HG03066 (cell line): ENCODE results near the gene MACROD2.

ENCODE experiments used
- ATAC-seq: cut with Tn5 transposase; IDR thresholded peaks from one replicate; pipeline ENCODE4 v1.9.1; 2021; ENCODE audit warnings: low read depth; ENCODE audit not compliant: unreplicated experiment

The MACROD2 gene

DNA sequence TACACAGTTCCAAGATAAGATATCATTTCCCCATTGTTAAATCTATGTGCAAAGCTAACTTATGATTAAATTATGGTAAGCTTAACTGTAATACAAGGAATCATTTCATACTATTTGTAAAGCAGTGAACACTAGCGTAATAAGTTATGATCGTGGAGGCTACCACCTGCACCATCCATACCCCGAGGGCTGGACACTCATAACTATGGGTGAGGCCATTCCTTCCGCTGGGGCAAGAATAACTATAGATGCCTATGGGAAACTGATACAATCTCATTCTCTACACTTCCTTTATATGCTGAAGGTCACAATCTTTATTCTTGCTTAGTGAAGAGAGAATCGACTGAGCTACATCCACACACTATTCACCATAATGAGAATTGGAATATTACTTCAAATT lies 1258.1 kb downstream of the MACROD2 start:
- no peak for ATAC-seq

DNA sequence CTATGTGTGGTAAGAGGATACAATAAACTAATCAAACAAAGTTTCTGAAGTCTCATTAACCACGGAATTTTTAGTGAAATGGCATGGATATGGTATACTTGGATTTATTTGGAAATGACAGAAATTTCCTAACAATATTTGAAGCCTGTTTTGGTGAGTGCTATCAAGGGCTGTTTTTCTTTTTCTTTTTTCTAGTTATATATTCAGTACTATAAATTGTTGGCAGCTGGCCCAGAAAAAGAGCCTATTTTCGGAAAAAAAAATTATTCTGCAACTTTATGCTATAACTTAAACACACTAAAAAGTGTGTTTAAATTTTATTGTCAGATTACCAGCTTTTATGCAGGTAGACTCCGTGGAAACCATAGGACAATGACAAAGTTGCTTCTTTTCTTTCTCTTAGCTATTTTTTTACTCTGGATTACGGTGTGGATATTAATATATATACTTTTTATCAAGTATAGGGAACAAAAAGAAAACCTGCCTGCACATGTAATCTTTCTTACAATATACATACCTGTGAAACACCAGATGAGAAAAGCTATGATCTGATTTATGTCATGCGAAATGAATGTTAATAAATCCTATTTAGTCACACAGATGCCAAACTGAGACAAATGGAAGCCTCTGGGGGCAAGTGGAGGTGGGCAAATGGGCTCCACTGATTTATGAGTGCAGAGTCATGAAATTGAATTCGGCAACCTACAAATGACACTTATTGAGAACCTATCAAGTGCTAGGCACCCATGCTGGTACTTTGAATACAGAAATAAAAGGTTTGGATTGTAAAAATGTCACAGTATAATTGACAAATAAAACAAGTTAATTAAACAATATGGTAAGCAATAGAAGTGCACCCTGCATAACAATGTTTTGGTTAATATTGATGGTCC lies 1261.6 kb downstream of the MACROD2 start:
- ATAC-seq, result no peak

DNA sequence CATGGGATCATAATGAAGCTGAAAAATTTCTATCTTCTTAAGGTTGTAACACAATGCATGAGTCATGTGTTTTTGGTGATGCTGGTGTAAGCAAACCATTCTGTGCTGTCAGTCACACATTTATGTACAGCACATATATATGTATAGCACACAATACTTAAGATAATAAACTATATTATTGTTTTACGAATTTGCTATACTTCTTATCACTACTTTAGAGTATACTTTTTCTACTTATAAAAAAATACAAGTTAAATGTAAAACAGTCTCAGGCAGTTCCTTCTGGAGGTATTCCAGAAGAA lies 1262.2 kb downstream of the MACROD2 start:
- ATAC-seq, result no peak

DNA sequence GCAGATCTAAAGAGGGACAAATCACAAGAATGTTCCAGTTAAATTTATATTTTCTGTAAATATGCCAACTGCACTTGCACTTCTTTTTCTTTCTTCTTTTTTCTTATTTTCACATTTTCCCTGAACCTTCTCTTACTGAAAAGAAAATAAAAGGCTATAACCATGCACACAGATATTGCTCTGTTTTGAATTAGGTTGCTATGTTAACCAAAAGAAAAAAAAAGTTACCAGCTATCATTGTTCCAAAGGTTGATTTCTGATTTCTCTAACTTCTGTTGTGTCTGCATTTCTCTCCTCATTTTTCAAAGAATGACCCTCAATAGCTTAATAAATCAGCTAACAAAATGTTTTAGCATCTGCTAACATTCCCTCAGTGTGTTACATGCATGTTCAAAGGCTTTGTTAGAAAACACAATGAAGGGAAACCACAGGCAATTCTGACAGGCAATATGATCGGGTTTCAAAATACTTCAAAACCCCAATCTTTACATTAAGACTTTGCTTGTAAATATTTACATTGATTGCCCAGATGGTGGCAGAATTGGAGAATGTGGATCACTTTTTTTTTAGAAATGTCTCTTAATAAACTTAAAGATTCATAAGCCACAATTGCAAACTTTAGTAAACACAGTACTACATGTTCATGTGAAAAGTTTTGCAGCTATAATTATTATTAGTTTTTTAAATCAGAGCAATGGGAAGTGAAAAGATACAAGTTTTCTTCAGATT lies 1270.4 kb downstream of the MACROD2 start:
- no peak for ATAC-seq

DNA sequence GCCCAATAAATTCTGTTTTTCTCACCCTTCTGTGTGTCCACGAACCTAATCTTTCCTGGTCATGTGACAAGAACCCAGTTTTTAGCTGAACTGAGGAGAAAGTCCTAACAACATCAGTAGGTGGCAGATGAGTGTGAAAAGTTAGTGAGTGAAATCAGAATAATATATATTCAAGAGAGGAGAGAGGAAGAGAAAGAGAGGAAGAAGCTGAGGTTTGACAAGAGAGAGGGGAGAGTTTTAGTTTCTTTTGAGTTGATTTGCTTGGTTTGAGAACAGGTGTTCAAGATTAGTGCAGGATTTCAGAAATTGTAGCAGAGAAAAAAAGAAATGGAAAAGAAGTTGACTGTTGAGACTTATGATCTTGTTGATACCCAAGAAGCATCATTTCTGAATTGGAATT lies 1272.6 kb downstream of the MACROD2 start:
- peak; percentile 66 for ATAC-seq

DNA sequence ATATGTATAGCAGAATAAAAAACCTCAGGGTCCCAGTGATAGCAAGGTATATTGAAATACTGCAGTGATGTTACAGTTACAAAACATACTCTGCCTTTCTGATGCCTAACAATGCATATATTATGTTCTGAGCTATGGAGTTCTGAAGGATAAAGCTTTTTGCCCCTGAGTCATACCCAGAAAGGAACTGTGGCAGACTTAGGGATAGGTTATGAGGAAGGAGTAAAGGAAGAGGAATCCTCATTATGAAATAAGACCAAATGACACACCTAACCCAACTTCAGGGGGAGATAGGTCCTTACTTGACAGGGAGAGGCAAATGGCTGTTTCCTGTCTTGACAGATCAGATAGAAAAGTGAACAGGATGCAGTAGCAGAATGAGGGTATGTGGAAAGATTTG lies 1282.7 kb downstream of the MACROD2 start:
- ATAC-seq, result no peak

DNA sequence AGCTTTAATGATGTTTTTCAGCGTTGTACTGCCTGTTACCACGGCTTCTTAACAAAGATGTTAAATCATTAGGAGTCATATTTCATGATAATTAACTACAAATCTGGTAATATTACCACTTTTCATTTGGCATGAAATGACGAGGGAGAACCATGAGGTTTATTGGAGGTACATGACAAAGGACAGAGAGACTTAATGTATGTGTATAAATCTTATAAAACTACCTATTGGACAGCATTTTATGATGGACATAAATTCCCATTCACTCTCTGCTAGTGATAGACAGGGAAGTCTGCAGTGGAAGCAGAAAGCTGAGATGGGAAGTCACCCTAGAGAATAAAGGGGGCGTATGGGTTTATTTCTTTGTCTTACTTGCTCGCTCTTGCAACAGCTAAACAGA lies 1292.0 kb downstream of the MACROD2 start:
- no peak for ATAC-seq

DNA sequence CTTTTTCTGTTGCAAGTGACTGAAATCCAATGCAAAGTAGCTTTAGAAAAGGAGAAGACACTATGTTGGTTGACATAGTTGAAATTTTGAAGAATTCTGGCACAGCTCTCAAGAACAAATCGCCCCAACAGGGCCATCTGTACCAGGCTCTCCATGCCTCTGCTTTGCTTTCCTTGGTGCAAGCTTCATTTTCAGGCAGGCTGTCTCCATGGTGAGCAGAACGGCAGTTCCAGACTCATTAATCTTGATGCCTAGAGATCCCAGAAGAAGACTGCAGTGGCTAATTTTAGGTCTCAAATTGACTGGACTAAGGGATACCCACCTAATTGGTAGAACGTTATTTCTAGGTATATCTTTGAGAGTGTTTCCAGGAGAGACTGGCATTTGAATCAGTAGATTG lies 1292.8 kb downstream of the MACROD2 start:
- no peak for ATAC-seq

DNA sequence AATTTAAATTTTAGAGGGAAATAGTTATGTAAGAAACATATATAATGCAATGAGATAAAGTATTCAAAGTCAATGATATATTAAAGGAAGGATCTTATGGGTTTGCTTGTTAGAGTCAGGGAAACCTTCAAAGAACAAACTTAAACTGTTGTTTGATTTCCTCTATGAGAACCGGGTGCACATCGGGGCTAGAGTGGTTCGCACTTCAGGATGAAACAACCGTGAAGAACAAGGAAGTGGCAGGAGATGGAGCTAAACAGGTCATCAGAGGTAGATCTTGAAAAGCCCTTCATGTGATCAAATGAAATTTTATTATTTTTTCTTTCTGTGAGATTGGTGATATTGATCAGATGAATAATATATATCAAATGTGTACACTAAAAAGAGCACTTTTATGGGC lies 1294.0 kb downstream of the MACROD2 start:
- ATAC-seq, result no peak

DNA sequence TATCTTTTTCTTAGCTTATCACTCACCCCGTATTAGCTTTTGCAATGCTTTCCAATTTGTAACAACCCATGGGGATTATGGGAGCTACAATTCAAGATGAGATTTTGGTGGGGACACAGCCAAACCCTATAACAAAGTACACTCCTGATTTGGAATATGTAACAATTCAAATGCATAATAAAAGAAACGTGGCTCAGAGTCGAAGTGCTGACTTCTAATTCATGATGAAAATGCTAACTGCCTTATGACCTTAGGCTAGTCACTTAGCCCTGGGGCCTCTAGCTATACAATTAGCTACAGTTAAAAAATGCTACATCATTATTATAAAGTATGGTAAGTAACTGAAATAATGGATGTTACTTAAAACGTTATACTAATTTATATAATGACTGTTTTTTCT lies 1297.1 kb downstream of the MACROD2 start:
- no peak for ATAC-seq

DNA sequence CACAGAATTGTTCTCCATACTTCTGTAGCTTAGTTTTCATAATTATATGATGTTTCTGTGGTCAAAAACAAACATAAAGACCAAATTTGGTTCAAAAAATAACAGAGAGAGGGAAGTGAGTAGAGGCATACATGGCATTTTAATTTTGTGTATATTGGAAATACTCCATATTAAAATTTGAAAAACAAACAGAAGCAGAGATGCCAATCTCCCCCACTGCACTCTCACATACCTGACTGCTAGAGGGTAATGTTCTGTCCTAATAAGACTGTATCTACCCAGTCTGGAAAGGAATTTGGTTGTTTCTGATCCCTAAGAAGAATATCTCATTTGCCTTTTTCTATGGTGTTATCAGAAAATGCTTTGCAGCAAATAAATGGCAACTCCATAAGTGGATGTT lies 1301.1 kb downstream of the MACROD2 start:
- no peak for ATAC-seq

DNA sequence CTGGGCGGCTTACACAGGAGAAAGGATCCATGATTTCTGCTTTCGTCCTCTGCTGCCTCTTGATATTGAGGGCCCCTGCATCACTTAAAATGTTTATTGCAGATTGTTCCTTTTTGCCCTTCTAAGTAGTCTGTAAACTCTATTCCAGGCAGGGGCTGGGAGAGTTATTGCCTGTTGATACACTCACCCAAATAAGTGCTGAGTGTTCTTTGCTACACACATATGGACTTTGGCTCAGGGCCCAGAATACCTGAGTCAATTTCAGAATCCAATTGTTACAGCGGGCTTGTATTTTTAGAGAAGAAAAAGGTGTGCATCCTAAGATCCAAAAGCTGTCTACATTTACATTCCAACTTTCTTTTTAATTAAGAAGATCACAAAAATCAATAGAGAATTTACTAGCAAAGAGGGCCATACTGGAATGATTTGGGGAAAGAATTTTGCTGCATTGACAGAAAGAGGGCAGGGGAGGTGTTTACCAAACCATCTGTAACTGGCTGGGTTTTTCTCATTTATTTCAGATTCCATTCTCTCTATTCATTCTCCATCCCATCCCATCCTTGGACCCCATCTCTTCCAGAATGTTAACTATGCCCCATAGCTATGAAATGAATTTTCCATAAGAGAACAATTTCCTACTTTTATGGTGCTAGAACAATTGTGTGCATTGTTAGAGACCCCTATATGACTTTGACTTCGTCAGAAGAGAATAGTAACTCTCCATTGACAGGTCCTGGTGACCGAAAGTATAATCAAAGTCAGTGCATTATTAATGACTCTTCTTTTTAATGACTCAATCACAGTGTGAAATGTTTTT lies 1302.0 kb downstream of the MACROD2 start:
- ATAC-seq, result no peak

DNA sequence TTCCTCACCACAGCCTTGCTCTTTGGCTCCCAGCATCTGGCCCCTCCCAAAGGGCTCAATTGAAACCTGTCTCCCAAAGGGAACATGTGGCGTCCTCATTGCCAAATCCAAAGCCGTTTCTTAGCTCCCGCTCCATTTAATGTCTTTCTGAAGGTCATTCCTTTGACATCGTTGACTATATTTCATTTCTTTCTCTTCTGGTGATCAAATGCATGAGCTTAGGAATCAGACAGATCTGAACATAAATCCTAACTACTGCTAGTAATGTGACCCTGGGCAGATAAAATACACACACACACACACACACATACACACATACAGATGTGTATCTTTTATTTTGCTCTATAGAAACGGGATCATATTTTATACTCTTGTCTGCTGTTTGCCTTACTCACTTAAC lies 1306.8 kb downstream of the MACROD2 start:
- ATAC-seq, result no peak

DNA sequence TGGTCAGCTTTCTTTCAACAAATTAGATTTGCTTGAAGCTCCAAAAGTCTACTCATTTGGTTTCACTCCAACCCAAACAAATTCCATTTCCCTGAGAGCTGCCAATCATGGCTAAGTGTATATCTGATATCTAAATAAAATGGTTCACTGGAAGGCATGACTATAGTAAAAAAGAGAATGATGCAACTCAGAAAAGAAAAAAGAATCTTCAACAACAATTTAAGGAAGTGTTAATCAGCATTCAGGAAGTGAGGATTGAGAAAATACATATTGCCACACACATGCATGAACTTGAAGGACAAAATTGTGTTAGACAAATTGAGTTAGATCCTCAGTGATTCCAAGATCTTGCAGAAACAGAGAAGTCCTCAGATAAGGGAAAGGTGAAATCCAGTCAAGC lies 1315.0 kb downstream of the MACROD2 start:
- ATAC-seq, result no peak

DNA sequence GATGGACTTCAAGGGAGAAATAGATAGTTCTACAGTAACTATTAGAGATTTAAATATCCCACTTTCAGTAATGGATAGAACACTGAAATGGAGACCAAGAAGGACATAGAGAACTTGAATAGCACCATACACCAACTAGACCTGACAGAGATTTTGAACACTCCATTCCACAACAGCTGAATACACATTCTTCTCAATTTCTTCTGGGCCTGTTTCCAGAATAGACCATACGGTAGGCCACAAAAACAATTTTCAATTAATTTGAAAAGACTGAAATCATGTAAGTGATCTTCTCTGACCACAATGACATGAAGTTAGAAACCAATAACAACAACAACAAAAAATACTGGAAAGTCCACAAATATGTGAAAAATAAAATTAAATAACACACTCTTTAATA lies 1321.2 kb downstream of the MACROD2 start:
- ATAC-seq, result no peak

DNA sequence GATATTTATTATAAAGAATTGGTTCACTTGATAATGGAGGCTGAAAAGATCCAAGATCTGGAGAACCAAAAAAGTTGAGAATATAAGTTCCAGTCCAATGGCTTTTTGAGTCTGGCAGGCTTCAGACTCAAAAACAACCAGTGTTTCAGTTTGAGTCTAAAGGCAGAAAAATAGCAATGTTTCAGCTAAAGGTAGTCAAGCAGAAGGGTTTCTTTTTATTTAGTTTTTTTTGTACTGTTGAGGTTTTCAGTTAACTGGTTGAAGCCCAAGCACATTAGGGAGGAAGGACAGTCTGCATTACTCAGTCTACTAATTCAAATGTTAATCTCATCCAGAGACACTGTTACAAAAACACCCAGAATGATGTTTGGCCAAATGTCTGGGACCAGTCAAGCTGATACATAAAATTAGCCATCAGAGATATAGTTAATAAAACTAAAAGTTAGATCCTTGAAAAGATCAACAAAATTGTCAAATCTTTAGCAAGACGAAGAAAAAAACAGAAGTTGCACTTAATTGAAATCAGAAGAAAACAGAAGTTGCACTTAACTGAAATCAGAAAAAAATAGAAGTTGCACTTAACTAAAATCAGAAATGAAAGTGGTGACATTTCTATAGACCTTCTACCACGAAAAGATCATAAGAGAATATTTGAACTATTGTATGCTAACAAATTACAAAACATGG lies 1322.4 kb downstream of the MACROD2 start:
- peak; percentile 80 for ATAC-seq

DNA sequence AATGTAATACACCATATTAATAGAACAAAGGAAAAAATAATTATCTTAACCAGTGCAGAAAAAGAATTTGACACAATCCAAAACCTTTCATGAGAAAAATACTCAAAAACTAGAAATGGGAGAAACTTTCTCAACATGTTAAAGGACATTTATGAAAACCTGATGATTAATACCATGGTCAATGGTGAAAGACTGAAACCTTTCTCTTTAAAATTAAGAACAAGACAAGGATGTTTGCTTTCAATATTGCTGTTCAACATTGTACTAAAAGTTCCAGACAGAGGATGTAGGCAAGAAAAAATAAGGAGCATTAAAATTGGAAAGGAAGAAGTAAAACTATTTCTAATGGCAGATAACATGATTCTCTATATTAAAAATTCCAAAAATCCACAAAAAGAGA lies 1323.4 kb downstream of the MACROD2 start:
- ATAC-seq, result peak; percentile 33

DNA sequence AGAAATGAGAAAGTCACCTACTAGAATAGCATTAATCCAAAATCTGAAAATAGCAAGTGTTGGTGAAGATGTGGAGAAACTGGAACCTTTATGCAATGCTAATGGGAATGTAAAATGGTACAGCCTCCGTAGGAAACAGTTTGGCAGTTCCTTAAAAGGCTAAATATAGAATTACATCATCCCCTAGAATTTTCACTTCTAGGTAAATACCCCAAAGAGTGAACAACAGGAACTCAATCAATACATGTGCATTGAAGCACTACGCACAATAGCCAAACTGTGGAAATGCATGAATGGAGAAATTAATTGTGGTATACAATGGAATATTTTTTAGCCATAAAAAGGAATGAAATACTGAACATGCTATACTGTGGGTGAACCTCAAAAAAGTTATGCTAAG lies 1324.1 kb downstream of the MACROD2 start:
- no peak for ATAC-seq

DNA sequence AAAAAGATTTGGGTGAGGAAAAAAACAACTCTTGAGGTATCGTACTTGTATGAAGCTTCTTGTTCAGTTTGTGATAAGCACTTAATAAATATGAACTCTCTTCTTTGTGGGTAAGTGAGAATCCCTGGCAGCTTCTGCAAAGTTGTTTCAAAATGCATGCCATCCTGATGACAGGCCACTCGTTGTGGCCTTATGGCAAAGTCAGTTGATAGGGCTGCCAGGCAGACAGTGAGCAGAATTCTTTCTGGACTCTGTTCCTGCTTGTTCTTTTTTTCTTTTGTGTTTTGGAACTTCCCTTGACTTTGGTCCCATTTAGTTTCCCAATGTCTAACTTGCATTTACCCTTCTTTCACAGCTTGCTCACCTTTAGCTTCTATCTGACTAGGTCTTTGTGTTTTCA lies 1325.6 kb downstream of the MACROD2 start:
- ATAC-seq, result no peak

DNA sequence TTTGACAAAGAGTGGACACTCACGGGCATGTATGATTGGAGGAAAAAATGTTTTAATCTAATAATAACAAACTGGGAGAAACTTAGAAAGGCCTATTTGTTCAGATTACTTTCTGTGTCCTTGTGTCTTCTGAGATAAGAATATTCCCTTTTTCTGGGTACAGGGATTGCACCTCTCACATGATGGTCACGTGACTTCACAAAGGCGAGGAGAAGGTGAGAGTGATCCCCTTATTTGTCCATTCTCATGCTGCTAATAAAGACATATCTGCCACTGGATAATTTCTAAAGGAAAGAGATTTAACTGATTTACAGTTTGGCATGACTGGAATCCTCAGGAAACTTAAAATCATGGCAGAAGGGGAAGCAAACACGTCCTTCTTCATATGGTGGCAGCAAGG lies 1331.8 kb downstream of the MACROD2 start:
- ATAC-seq, result no peak

DNA sequence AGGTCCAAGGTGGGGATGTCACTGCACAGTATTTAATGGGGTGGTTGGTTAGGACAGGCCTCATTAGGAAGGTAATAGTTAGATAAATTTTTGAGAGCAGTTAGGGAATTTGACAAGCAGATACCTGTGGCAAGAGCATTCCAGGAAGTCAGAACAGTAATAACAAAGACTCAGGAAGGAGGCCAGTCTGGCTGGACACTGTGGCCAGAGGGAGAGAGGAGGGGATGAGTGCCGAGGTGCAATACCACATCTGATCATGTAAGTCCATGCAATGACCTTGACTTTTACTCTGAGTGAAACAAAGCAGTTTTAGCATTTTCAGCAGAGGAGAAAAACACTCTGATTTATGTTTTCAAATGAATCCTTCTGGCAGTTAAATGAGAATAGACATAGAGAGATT lies 1332.8 kb downstream of the MACROD2 start:
- no peak for ATAC-seq
